ENCODE measurements around the gene MRPL52.

Gene MRPL52

DNA sequence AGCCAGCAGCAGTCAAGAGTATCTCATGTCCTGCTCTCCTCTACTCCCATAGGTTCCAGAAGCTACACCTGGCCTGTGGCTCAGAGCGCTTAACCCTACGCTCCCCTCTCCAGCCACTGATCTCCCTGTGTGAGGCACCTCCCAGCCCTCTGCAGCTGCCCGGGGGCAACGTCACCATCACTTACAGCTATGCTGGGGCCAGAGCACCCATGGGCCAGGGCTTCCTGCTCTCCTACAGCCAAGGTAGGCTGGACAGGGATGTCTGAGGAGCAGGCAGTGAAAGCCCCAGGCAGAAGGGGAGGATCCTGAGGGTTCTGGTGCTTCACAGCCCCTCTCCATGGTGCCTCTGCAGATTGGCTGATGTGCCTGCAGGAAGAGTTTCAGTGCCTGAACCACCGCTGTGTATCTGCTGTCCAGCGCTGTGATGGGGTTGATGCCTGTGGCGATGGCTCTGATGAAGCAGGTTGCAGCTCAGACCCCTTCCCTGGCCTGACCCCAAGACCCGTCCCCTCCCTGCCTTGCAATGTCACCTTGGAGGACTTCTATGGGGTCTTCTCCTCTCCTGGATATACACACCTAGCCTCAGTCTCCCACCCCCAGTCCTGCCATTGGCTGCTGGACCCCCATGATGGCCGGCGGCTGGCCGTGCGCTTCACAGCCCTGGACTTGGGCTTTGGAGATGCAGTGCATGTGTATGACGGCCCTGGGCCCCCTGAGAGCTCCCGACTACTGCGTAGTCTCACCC is 45.5 kb downstream of the MRPL52 start:
- no peaks in the 10 kb centered on the region for H3K9me3 ChIP-seq (ENCODE audit: control insufficient read depth, insufficient read depth, low read length)
- H3K79me2 ChIP-seq (ENCODE audit: control insufficient read depth, low read length): peaks cover 21% of the 10 kb centered on the region
- TF ChIP-seq, protein P1, sequence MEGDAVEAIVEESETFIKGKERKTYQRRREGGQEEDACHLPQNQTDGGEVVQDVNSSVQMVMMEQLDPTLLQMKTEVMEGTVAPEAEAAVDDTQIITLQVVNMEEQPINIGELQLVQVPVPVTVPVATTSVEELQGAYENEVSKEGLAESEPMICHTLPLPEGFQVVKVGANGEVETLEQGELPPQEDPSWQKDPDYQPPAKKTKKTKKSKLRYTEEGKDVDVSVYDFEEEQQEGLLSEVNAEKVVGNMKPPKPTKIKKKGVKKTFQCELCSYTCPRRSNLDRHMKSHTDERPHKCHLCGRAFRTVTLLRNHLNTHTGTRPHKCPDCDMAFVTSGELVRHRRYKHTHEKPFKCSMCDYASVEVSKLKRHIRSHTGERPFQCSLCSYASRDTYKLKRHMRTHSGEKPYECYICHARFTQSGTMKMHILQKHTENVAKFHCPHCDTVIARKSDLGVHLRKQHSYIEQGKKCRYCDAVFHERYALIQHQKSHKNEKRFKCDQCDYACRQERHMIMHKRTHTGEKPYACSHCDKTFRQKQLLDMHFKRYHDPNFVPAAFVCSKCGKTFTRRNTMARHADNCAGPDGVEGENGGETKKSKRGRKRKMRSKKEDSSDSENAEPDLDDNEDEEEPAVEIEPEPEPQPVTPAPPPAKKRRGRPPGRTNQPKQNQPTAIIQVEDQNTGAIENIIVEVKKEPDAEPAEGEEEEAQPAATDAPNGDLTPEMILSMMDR (IDR thresholded peaks at IDR 0.05; ENCODE audit: low read depth, low read length, poor library complexity, severe bottlenecking): no peak
- TF ChIP-seq EZH2phosphoT487 (IDR thresholded peaks at IDR 0.05; ENCODE audit: borderline replicate concordance, low read length): no peak
- no peaks in the 10 kb centered on the region for H3K9me2 ChIP-seq (replicated peaks; ENCODE audit: control insufficient read depth, low read length)
- peaks cover 64% of the 10 kb centered on the region for H3K36me3 ChIP-seq (ENCODE audit: control insufficient read depth, low read length)
- peaks cover 11% of the 10 kb centered on the region for H3F3A ChIP-seq (ENCODE audit: control insufficient read depth, insufficient read depth)
- H4K20me1 ChIP-seq (ENCODE audit: control insufficient read depth, insufficient read depth, low read depth, low read length): peaks cover 6% of the 10 kb centered on the region
- no peaks in the 10 kb centered on the region for H3K27me3 ChIP-seq (ENCODE audit: control insufficient read depth, low read length)
- H3K4me2 ChIP-seq (ENCODE audit: low read length): no peak overlapping the region
- no peak overlapping the region for H3K27ac ChIP-seq (ENCODE audit: low read depth, low read length)
- no peak overlapping the region for H3K4me3 ChIP-seq (ENCODE audit: low read length)
- peaks cover 24% of the 10 kb centered on the region for H3K4me1 ChIP-seq (ENCODE audit: control insufficient read depth, low read length)

DNA sequence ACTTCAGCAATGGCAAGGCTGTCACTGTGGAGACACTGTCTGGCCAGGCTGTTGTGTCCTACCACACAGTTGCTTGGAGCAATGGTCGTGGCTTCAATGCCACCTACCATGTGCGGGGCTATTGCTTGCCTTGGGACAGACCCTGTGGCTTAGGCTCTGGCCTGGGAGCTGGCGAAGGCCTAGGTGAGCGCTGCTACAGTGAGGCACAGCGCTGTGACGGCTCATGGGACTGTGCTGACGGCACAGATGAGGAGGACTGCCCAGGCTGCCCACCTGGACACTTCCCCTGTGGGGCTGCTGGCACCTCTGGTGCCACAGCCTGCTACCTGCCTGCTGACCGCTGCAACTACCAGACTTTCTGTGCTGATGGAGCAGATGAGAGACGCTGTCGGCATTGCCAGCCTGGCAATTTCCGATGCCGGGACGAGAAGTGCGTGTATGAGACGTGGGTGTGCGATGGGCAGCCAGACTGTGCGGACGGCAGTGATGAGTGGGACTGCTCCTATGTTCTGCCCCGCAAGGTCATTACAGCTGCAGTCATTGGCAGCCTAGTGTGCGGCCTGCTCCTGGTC is 46.1 kb downstream of the MRPL52 start:
- Histone ChIP-seq H3K9me2 (replicated peaks; ENCODE audit: control insufficient read depth, low read length) (no peaks in the 10 kb centered on the region), H3K36me3 (ENCODE audit: control insufficient read depth, low read length) (peaks cover 64% of the 10 kb centered on the region), H3F3A (ENCODE audit: control insufficient read depth, insufficient read depth) (peaks cover 6% of the 10 kb centered on the region), H3K79me2 (ENCODE audit: control insufficient read depth, low read length) (peaks cover 21% of the 10 kb centered on the region), H3K9me3 (ENCODE audit: control insufficient read depth, insufficient read depth, low read length) (no peaks in the 10 kb centered on the region), H3K4me1 (ENCODE audit: control insufficient read depth, low read length) (peaks cover 17% of the 10 kb centered on the region), H3K4me3 (ENCODE audit: low read length) (no peak overlapping the region), H4K20me1 (ENCODE audit: control insufficient read depth, insufficient read depth, low read depth, low read length) (peaks cover 6% of the 10 kb centered on the region), H3K27me3 (ENCODE audit: control insufficient read depth, low read length) (no peaks in the 10 kb centered on the region), H3K27ac (ENCODE audit: low read depth, low read length) (no peak overlapping the region), H3K4me2 (ENCODE audit: low read length) (no peak overlapping the region)
- TF ChIP-seq EZH2phosphoT487 (IDR thresholded peaks at IDR 0.05; ENCODE audit: borderline replicate concordance, low read length): no peak
- TF ChIP-seq, protein P1 (IDR thresholded peaks at IDR 0.05; ENCODE audit: low read depth, low read length, poor library complexity, severe bottlenecking): no peak

DNA sequence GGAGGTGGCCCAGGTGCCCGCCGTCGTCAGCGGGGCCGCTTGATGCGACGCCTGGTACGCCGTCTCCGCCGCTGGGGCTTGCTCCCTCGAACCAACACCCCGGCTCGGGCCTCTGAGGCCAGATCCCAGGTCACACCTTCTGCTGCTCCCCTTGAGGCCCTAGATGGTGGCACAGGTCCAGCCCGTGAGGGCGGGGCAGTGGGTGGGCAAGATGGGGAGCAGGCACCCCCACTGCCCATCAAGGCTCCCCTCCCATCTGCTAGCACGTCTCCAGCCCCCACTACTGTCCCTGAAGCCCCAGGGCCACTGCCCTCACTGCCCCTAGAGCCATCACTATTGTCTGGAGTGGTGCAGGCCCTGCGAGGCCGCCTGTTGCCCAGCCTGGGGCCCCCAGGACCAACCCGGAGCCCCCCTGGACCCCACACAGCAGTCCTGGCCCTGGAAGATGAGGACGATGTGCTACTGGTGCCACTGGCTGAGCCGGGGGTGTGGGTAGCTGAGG is 47.4 kb downstream of the MRPL52 start:
- Histone ChIP-seq H3K9me3 (ENCODE audit: control insufficient read depth, insufficient read depth, low read length) (no peaks in the 10 kb centered on the region), H3K27me3 (ENCODE audit: control insufficient read depth, low read length) (no peaks in the 10 kb centered on the region), H3K27ac (ENCODE audit: low read depth, low read length) (no peak overlapping the region), H3K4me3 (ENCODE audit: low read length) (no peak overlapping the region), H3F3A (ENCODE audit: control insufficient read depth, insufficient read depth) (peaks cover 8% of the 10 kb centered on the region), H3K36me3 (ENCODE audit: control insufficient read depth, low read length) (peaks cover 62% of the 10 kb centered on the region), H3K79me2 (ENCODE audit: control insufficient read depth, low read length) (peaks cover 21% of the 10 kb centered on the region), H3K4me1 (ENCODE audit: control insufficient read depth, low read length) (peaks cover 17% of the 10 kb centered on the region), H3K4me2 (ENCODE audit: low read length) (no peak overlapping the region), H3K9me2 (replicated peaks; ENCODE audit: control insufficient read depth, low read length) (no peaks in the 10 kb centered on the region), H4K20me1 (ENCODE audit: control insufficient read depth, insufficient read depth, low read depth, low read length) (peaks cover 6% of the 10 kb centered on the region)
- TF ChIP-seq, protein P1 (IDR thresholded peaks at IDR 0.05; ENCODE audit: low read depth, low read length, poor library complexity, severe bottlenecking): no peak
- no peak for TF ChIP-seq EZH2phosphoT487 (IDR thresholded peaks at IDR 0.05; ENCODE audit: borderline replicate concordance, low read length)
